Brain microvascular endothelial cell (primary cell): ENCODE results near the gene RRP12.
"Not testable (repeated sequence)": the region's sequence is repeated elsewhere in the genome, so short reads cannot be mapped to it uniquely, and the experiment has no call there.

Source experiments
- DNase-seq: peaks from one replicate; pipeline ENCODE4 v3.0.0-alpha.2; 2020
- H3K27ac ChIP-seq: fragments of 250-450 bp; sonication (Bioruptor Pico); 2 replicates; pipeline ENCODE4 v1.5.1; 2020; ENCODE audit warnings: mild to moderate bottlenecking, moderate library complexity
- H3K27me3 ChIP-seq: fragments of 250-450 bp; sonication (Bioruptor Pico); replicated peaks from 2 replicates; pipeline ENCODE4 v1.5.1; 2020; ENCODE audit warnings: mild to moderate bottlenecking
- H3K36me3 ChIP-seq: fragments of 250-450 bp; sonication (Bioruptor Pico); replicated peaks from 2 replicates; pipeline ENCODE4 v1.5.1; 2020; ENCODE audit warnings: mild to moderate bottlenecking
- H3K4me3 ChIP-seq: 2 replicates; pipeline ENCODE4 v1.5.1; 2011; ENCODE audit warnings: low read depth, mild to moderate bottlenecking, control low read depth, low read length, moderate library complexity
- CTCF ChIP-seq: IDR thresholded peaks from 2 replicates; pipeline ENCODE4 v1.5.1; 2011; ENCODE audit warnings: low read depth, mild to moderate bottlenecking, moderate library complexity, low read length, control low read depth, inconsistent platforms; ENCODE audit errors: missing control alignments
- in situ Hi-C: cut with HindIII; loops from 2 replicates; pipeline ENCODE4 v1.10.0; 2017; ENCODE audit warnings: low sequenced_read_pairs, low pct_ligation_motif_present

RRP12 gene

GRCh38 chr10:97426776-97427570, 25.8 kb upstream of the RRP12 start:
- peak; percentile 28 for DNase-seq
- no peaks in the 10 kb centered on the region for H3K27me3 ChIP-seq
- in situ Hi-C loops = no loop called here
- H3K36me3 ChIP-seq = peaks cover 27% of the 10 kb centered on the region
- peak overlapping the region; percentile 59 for H3K27ac ChIP-seq
- H3K4me3 ChIP-seq = peak overlapping the region; percentile 92
- TF ChIP-seq CTCF = no peak

DNA sequence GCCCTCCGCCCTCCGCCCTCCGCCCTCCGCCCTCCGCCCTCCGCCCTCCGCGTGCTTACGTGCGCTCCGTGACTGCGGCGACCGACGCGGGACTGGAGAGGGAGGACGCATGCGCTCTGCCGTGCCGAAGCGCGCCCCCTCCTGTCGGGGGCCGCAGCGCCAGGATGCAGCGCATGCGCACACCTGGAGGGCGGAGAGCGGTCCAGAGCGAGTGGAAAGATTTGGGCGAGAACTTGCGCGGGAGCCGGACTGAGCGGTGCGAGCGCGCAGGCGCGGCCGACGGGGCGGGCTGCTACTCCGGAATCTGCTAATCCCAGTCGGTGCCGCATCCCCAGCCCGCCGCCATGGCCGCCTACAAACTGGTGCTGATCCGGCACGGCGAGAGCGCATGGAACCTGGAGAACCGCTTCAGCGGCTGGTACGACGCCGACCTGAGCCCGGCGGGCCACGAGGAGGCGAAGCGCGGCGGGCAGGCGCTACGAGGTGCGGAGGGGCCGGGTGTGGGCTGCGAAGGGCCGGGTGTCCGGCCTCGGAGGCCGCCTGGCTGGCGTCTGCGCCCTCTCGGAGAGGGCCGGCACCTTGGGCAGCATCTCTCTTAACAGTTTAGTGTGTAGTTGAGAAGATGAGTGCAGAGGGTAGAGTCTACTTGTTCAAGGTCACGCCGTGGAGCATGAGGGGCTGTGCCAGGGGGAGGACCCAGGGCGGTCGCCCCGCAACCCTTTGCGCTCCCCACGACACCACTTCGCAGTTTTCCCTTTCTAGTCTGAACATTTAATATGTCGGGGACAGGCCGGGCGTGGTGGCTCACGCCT, 25.0 kb upstream of the RRP12 start, which contains the start of gene PGAM1:
PGAM1 (plus strand) TSS at position 228 of the 812 bp plus-strand sequence; CDS start at position 345, 117 bp downstream.
- Histone ChIP-seq H3K36me3 (peaks cover 21% of the 10 kb centered on the region), H3K4me3 (peak within 1 kb of the TSS; percentile 92), H3K27me3 (no peaks in the 10 kb centered on the region), H3K27ac (peak within 1 kb of the TSS; percentile 59)
- peak; percentile 75 for TF ChIP-seq CTCF
- in situ Hi-C loops = no loop called here
- peak; percentile 91 for DNase-seq

DNA sequence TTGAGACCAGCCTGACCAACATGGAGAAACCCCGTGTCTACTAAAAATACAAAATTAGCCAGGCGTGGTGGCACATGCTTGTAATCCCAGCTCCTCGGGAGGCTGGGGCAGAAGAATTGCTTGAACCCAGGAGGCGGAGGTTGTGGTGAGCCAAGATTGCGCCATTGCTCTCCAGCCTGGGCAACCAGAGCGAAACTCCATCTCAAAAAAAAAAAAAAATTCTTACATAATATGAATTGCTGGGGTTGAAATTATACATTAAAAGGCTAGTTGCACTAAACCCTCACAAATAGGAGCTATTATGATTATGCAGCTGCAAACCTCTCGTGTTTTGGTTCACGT, 22.6 kb upstream of the RRP12 start:
- H3K4me3 ChIP-seq, H3K36me3 ChIP-seq, H3K27me3 ChIP-seq, DNase-seq, in situ Hi-C loops: not testable (repeated sequence)
- H3K27ac ChIP-seq = peak overlapping the region; percentile 58

GRCh38 chr10:97416565-97416964, 15.4 kb upstream of the RRP12 start:
- TF ChIP-seq CTCF = no peak
- DNase-seq = no peak
- Histone ChIP-seq H3K4me3 (no peak overlapping the region), H3K27ac (no peak overlapping the region), H3K27me3 (no peaks in the 10 kb centered on the region), H3K36me3 (no peaks in the 10 kb centered on the region)
- in situ Hi-C loops = no loop called here

- in situ Hi-C loops = no loop called here
- no peak for TF ChIP-seq CTCF
- H3K27me3 ChIP-seq = no peaks in the 10 kb centered on the region
- peak; percentile 12 for DNase-seq
- no peak overlapping the region for H3K4me3 ChIP-seq
- no peaks in the 10 kb centered on the region for H3K36me3 ChIP-seq
- no peak overlapping the region for H3K27ac ChIP-seq
These were observed 11.8 kb upstream of the RRP12 start for GRCh38 chr10:97412891-97413304.

- DNase-seq = peak; percentile 34
- in situ Hi-C loops = no loop called here
- no peaks in the 10 kb centered on the region for H3K36me3 ChIP-seq
- H3K27ac ChIP-seq = no peak overlapping the region
- TF ChIP-seq CTCF = no peak
- H3K27me3 ChIP-seq = no peaks in the 10 kb centered on the region
- H3K4me3 ChIP-seq = no peak overlapping the region
These were observed 10.3 kb upstream of the RRP12 start for GRCh38 chr10:97411406-97411805.
